ENCODE data around the gene CHD1.

- no peak for TF ChIP-seq CTCF (conservative IDR thresholded peaks at IDR 0.05)
- TF ChIP-seq ZFX (IDR thresholded peaks at IDR 0.05): no peak
Measured at GRCh38 chr5:98904780-98905179, 24.0 kb downstream of the CHD1 start.

Measured in C4-2B (cell line).